GM12878 (cell line): ENCODE data around the gene TPRN.

Source experiments
- CBX5 ChIP-seq: sonication (generic); IDR thresholded peaks from 2 replicates; pipeline ENCODE4 v1.6.1; 2016; ENCODE audit warnings: low read depth, moderate library complexity, mild to moderate bottlenecking, inconsistent platforms
- CEBPB ChIP-seq, 2 experiments: fragments of 150-350 bp in 1 of 2; IDR thresholded peaks; 2 replicates each; pipeline ENCODE4 v1.6.1; 2012 to 2014; ENCODE audit warnings: low read depth in 2 of 2, low read length in 2 of 2, borderline replicate concordance in 1 of 2, inconsistent platforms in 1 of 2
- CHD1 ChIP-seq: IDR thresholded peaks from 2 replicates; pipeline ENCODE4 v1.6.1; 2012; ENCODE audit warnings: low read depth, low read length, improper control_type of control experiment
- EGR1 ChIP-seq, 2 experiments: IDR thresholded peaks; 1 replicate in 1 of 2; 2 replicates in 1 of 2; pipeline ENCODE4 v1.6.1; 2011 to 2012; ENCODE audit warnings: low read depth in 2 of 2, low read length in 2 of 2, borderline replicate concordance in 1 of 2, mild to moderate bottlenecking in 1 of 2, moderate library complexity in 1 of 2
- POLR2A ChIP-seq: IDR thresholded peaks from 2 replicates; pipeline ENCODE4 v1.6.1; 2011; ENCODE audit warnings: low read depth, mild to moderate bottlenecking, low read length
- POLR2AphosphoS5 ChIP-seq: IDR thresholded peaks from 2 replicates; pipeline ENCODE4 v1.6.1; 2011; ENCODE audit warnings: mild to moderate bottlenecking, low read length, inconsistent platforms
- RCOR1 ChIP-seq: conservative IDR thresholded peaks from 2 replicates; pipeline ENCODE4 v1.6.1; 2012; ENCODE audit warnings: low read depth, low read length, improper control_type of control experiment
- RFX5 ChIP-seq: IDR thresholded peaks from 2 replicates; pipeline ENCODE4 v1.6.1; 2011; ENCODE audit warnings: low read depth, low read length, improper control_type of control experiment
- TF ChIP-seq, protein P1 (sequence below), 3 experiments: IDR thresholded peaks in 2 of 3; conservative IDR thresholded peaks in 1 of 3; 2 replicates each; pipeline ENCODE4 v1.5.1; 2011; ENCODE audit warnings: low read depth in 3 of 3, low read length in 3 of 3, mild to moderate bottlenecking in 3 of 3, control low read depth in 2 of 3, moderate library complexity in 2 of 3, inconsistent platforms in 1 of 3, mixed read lengths in 1 of 3; ENCODE audit not compliant: control insufficient read depth in 2 of 3, insufficient read depth in 1 of 3; ENCODE audit errors: extremely low read depth in 1 of 3
- TF ChIP-seq, protein P2 (sequence below): IDR thresholded peaks from 2 replicates; pipeline ENCODE4 v1.6.1; 2011; ENCODE audit warnings: borderline replicate concordance, low read depth, mild to moderate bottlenecking, moderate library complexity, low read length; ENCODE audit not compliant: insufficient read depth, poor library complexity, severe bottlenecking
- TF ChIP-seq, protein P3 (sequence below): IDR thresholded peaks from 2 replicates; pipeline ENCODE4 v1.6.1; 2011; ENCODE audit warnings: low read depth, mild to moderate bottlenecking, low read length, moderate library complexity, borderline replicate concordance; ENCODE audit errors: extremely low read depth

DNA sequence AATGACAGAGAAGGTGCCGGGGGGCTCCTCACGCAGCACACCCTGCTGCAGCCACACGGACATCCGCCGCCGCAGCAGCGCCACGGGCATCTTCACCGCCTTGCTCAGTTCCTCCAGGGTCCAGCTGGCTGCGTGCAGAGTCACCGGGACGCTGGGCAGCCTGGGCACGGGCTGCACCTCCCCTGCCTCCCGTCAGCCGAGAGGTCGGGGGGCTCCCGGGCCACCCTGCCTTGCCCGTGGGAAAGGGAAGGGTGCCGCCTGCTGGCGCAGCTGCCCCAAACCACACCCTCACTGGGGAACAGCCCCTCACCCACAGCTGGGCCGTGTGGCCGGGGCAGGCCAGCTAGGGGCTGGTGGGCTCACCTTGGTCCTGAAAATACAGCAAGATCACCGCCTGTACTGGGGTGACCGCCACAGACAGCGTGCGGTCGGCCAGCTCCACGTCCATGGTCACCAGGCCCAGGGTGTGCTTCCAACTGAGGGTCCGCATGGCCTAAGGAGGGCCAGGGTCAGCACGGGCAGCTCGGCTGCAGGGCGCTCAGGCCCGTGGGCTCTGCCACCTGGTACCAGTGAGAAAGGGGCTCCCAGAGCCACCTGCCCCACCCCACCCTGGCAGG lies 25.1 kb downstream of the TPRN start:
- TF ChIP-seq RCOR1 (no peak), CBX5 (no peak), CHD1 (no peak), EGR1 (IDR thresholded peaks at IDR 0.05; ENCODE audit: borderline replicate concordance in 1 of 2, low read depth in 2 of 2, low read length in 2 of 2) (no peak), POLR2AphosphoS5 (no peak), RFX5 (no peak), POLR2A (peak; percentile 31; the same call in 1 of the 2 replicates), CEBPB (IDR thresholded peaks at IDR 0.05; ENCODE audit: borderline replicate concordance in 1 of 2, low read depth in 2 of 2, low read length in 2 of 2) (no peak)
- TF ChIP-seq, protein P1, sequence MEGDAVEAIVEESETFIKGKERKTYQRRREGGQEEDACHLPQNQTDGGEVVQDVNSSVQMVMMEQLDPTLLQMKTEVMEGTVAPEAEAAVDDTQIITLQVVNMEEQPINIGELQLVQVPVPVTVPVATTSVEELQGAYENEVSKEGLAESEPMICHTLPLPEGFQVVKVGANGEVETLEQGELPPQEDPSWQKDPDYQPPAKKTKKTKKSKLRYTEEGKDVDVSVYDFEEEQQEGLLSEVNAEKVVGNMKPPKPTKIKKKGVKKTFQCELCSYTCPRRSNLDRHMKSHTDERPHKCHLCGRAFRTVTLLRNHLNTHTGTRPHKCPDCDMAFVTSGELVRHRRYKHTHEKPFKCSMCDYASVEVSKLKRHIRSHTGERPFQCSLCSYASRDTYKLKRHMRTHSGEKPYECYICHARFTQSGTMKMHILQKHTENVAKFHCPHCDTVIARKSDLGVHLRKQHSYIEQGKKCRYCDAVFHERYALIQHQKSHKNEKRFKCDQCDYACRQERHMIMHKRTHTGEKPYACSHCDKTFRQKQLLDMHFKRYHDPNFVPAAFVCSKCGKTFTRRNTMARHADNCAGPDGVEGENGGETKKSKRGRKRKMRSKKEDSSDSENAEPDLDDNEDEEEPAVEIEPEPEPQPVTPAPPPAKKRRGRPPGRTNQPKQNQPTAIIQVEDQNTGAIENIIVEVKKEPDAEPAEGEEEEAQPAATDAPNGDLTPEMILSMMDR (IDR thresholded peaks at IDR 0.05 in 2 of 3, conservative IDR thresholded peaks at IDR 0.05 in 1 of 3; ENCODE audit: control insufficient read depth in 2 of 3, extremely low read depth in 1 of 3, insufficient read depth in 1 of 3, low read depth in 3 of 3, low read length in 3 of 3) = peak in 2 of 3 experiments; percentile 35 to 55; a peak in 4 of 6 replicates
- TF ChIP-seq, protein P2, sequence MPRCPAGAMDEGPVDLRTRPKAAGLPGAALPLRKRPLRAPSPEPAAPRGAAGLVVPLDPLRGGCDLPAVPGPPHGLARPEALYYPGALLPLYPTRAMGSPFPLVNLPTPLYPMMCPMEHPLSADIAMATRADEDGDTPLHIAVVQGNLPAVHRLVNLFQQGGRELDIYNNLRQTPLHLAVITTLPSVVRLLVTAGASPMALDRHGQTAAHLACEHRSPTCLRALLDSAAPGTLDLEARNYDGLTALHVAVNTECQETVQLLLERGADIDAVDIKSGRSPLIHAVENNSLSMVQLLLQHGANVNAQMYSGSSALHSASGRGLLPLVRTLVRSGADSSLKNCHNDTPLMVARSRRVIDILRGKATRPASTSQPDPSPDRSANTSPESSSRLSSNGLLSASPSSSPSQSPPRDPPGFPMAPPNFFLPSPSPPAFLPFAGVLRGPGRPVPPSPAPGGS = no peak
- TF ChIP-seq, protein P3, sequence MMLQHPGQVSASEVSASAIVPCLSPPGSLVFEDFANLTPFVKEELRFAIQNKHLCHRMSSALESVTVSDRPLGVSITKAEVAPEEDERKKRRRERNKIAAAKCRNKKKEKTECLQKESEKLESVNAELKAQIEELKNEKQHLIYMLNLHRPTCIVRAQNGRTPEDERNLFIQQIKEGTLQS = no peak
